Spleen (tissue), 11 donors: Measurements from ENCODE around the gene THBS4. TPM values are rescaled to one million over a fixed set of nuclear protein-coding genes. Genes with fewer than 3 reads are reported as not detected.

ENCODE experiments used
- DNase-seq: peaks from one replicate; pipeline ENCODE4 v3.0.0-alpha.2; 2020
- H3K27ac ChIP-seq, 8 donors: fragments of 200-600 bp; sonication (generic) in 7 of 8; 1 replicate in 4 of 8; 2 replicates in 4 of 8; pipeline versions ENCODE4 v1.5.0 to v1.8.0; 2016 to 2021; ENCODE audit warnings: inconsistent platforms in 4 of 8, mild to moderate bottlenecking in 4 of 8, moderate library complexity in 1 of 8
- H3K27me3 ChIP-seq, 7 donors: fragments of 200-600 bp; sonication (generic) in 6 of 7; replicated peaks in 1 of 7; 1 replicate in 4 of 7; 2 replicates in 3 of 7; pipeline versions ENCODE4 v1.5.0 to v1.8.0; 2016 to 2021; ENCODE audit warnings: inconsistent platforms in 3 of 7, mild to moderate bottlenecking in 1 of 7
- H3K36me3 ChIP-seq, 6 donors: fragments of 200-600 bp; sonication (generic) in 5 of 6; 1 replicate in 4 of 6; 2 replicates in 2 of 6; pipeline versions ENCODE4 v1.5.0 to v1.8.0; 2016 to 2021; ENCODE audit warnings: inconsistent platforms in 2 of 6
- H3K4me1 ChIP-seq, 6 donors: fragments of 200-600 bp; sonication (generic) in 5 of 6; 1 replicate in 3 of 6; 2 replicates in 3 of 6; pipeline versions ENCODE4 v1.5.0 to v1.8.0; 2016 to 2021; ENCODE audit warnings: inconsistent platforms in 3 of 6
- H3K4me3 ChIP-seq, 8 donors: fragments of 200-600 bp; sonication (generic) in 7 of 8; 1 replicate in 4 of 8; 2 replicates in 4 of 8; pipeline versions ENCODE4 v1.5.0 to v1.8.0; 2016 to 2021; ENCODE audit warnings: inconsistent platforms in 4 of 8, mild to moderate bottlenecking in 4 of 8, moderate library complexity in 2 of 8
- H3K9me3 ChIP-seq, 8 donors: fragments of 200-600 bp; sonication (generic) in 7 of 8; 1 replicate in 4 of 8; 2 replicates in 4 of 8; pipeline versions ENCODE4 v1.5.0 to v1.8.0; 2016 to 2021; ENCODE audit warnings: inconsistent platforms in 4 of 8
- CTCF ChIP-seq, 11 experiments: fragments of 200-600 bp in 7 of 11; fragments of 450-650 bp in 4 of 11; sonication (generic) in 4 of 11; IDR thresholded peaks in 8 of 11; conservative IDR thresholded peaks in 3 of 11; 1 replicate in 7 of 11; 2 replicates in 4 of 11; pipeline versions ENCODE4 v1.4.0 to v1.8.0; 2016 to 2021; ENCODE audit warnings: antibody characterized with exemption in 11 of 11, inconsistent platforms in 4 of 11, mild to moderate bottlenecking in 1 of 11
- POLR2A ChIP-seq, 3 donors: fragments of 450-650 bp; IDR thresholded peaks; one replicate each; pipeline ENCODE4 v1.5.1; 2017; ENCODE audit warnings: antibody characterized with exemption in 3 of 3, mild to moderate bottlenecking in 1 of 3
- POLR2AphosphoS5 ChIP-seq, 3 donors: sonication (generic); formaldehyde crosslinking; IDR thresholded peaks; one replicate each; pipeline ENCODE4 v1.5.1; 2017; ENCODE audit warnings: antibody characterized with exemption in 3 of 3
- WGBS, 5 donors: extraction: QIAGEN DNeasy Blood & Tissue Kit in 3 of 5; methylation state at CpG; one replicate each; pipeline versions ENCODE4 v1.1.5 to v1.1.7; 2013 to 2018; 5-methylcytosine and 5-hydroxymethylcytosine counted together
- intact Hi-C: fragments of 100-400 bp; cut with DNase I; formaldehyde crosslinking; loops from one replicate; pipeline ENCODE4 v1.15.0; 2023; ENCODE audit warnings: low total_unique reads
- polyA plus RNA-seq, 3 donors: library from polyadenylated mRNA; stranded (reverse); fragments of 200-250 nt; gene quantifications; one replicate each; pipeline ENCODE4 v1.2.1, GENCODE V29; 2013
- total RNA-seq, 7 donors: library from RNA; depleted of rRNA in 3 of 7; stranded (reverse); fragments of >200 nt in 3 of 7; fragmentation: NEBNext Ultra II Directional in 4 of 7; extraction: Animal tissue kit (Norgen Biotek cat#: 25700) in 4 of 7; gene quantifications; one replicate each; pipeline versions ENCODE4 v1.1.0 to v1.2.1, GENCODE V29; 2016 to 2021
- donor health status: healthy with polysubstance abuse.
- donor health status: DM: no; HTN: no; CAD: no; lungs with moderate emphysema.
- donor health status: DM: no; HTN: no; CAD: no.
- donor health status: Bipolar disorder and iron deficiency.
- donor health status: healthy.
- donor health status: DM: no; HTN: no; CAD: no.
- donor health status: DM: yes; HTN: yes; CAD: no.

The THBS4 gene
- total and polyA plus RNA-seq, 10 donors, result 0.34 to 1.1 (median 0.68) TPM

DNA sequence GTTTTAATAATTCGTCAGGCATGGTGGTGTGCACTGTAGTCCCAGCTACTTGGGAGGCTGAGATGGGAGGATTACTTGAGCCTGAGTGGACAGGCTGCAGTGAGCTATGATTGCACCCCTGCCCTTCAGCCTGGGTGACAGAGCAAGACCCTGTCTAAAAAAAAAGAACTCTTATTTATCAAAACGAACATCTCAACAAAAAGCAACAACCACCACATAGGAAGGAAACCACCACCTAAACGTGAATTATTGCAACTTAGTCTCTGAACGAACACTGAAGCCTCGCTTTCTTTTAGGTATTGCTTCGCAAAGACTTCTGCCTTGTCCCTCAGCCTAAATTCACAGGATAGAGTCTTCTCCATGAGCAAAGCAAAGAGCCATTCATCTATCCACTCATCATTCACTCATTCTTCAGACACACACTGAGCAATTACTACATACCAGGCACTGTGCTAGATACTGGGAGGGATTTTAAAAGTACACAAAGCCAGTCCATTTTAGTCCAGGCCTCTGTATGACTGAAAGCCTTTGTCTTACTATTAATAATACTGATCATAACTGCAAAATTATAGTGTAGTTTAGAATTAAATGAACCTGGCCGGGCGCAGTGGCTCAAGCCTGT is 57.4 kb downstream of the THBS4 start:
- 60 to 79% (median 68%) methylated on average over 8 of the region's 8 CpGs for WGBS, 5 donors
- Histone ChIP-seq H3K36me3 (no peaks in the 10 kb centered on the region), H3K9me3 (no peaks in the 10 kb centered on the region), H3K4me3 (no peak overlapping the region), H3K27ac (no peak overlapping the region), H3K27me3 (no peaks in the 10 kb centered on the region), H3K4me1 (peaks cover 0 to 13% (median 0%) of the 10 kb centered on the region in 6 donors)
- intact Hi-C loops, result loop anchor here (2.0 kb wide), 1 partner anchor 216 kb away; no protein-coding TSS in a partner anchor
- TF ChIP-seq CTCF (IDR thresholded peaks at IDR 0.05 in 8 of 11, conservative IDR thresholded peaks at IDR 0.05 in 3 of 11), result no peak
- TF ChIP-seq POLR2A (IDR thresholded peaks at IDR 0.05), result no peak
- no peak for TF ChIP-seq POLR2AphosphoS5 (IDR thresholded peaks at IDR 0.05)
- no peak for DNase-seq

- no peak for DNase-seq
- H3K4me1 ChIP-seq, result peaks cover 0 to 13% (median 0%) of the 10 kb centered on the region in 6 donors
- no peak overlapping the region for H3K27ac ChIP-seq
- WGBS, 5 donors, result 64 to 92% (median 81%) methylated on average over 6 to 8 of the region's 8 CpGs
- intact Hi-C loops, result loop anchor here (2.0 kb wide), 1 partner anchor 215 kb away; no protein-coding TSS in a partner anchor
- no peak for TF ChIP-seq CTCF (IDR thresholded peaks at IDR 0.05 in 8 of 11, conservative IDR thresholded peaks at IDR 0.05 in 3 of 11)
- TF ChIP-seq POLR2A (IDR thresholded peaks at IDR 0.05), result no peak
- no peak for TF ChIP-seq POLR2AphosphoS5 (IDR thresholded peaks at IDR 0.05)
- H3K27me3 ChIP-seq, result no peaks in the 10 kb centered on the region
- no peaks in the 10 kb centered on the region for H3K36me3 ChIP-seq
- H3K9me3 ChIP-seq, result no peaks in the 10 kb centered on the region
- H3K4me3 ChIP-seq, result no peak overlapping the region
Observed at GRCh38 chr5:80093796-80094195, 58.6 kb downstream of the THBS4 start.

DNA sequence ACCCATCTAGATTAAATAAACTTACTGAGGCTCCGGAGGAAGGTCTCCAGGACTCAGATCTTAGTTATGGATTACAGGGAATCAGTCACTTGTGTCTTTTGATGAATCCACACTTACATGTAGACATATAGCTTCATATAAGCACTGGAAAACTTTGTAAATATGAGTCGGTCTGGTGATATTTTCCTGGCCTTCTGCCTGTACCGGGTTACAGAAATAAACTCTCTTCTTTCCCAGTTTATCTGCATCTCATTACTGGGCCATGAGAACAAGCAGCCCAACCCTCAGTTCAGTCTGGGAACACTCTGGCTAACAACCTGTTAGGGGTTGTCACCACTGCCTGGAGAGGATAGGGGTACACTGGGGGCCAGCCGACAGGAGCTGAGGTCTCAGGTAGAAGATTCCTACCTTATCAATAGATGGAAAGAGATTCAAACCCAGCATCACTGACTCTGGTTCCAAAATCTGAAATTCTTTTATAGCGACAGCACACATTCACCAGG is 59.1 kb downstream of the THBS4 start:
- Histone ChIP-seq H3K27ac (no peak overlapping the region), H3K4me1 (peaks cover 0 to 13% (median 0%) of the 10 kb centered on the region in 6 donors), H3K9me3 (no peaks in the 10 kb centered on the region), H3K36me3 (no peaks in the 10 kb centered on the region), H3K27me3 (no peaks in the 10 kb centered on the region), H3K4me3 (no peak overlapping the region)
- TF ChIP-seq POLR2AphosphoS5 (IDR thresholded peaks at IDR 0.05), result no peak
- intact Hi-C loops, result no loop called here
- WGBS, 5 donors, result 84 to 92% (median 89%) methylated on average over 5 of the region's 5 CpGs
- DNase-seq, result no peak

DNA sequence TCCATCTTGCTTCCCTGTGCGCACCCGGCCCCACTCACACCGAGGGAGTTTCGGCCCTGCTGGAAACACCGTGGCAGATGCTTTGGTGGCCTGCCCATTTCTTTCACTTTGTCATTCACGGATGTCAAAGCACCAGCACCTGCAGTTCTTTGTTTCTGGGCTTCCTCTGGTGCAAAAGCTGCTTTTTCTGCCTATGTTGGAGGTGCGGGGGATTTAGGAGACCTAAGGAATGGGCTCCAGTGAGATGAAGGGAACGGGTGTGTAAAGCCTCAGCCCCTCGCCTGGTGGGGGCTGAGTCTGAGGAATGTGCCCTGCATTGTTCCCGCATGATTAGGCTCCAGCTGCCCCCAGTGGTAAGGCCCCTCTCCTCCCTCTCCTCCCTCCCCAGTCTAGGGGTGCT is 62.3 kb downstream of the THBS4 start:
- Histone ChIP-seq H3K4me3 (no peak overlapping the region), H3K27ac (no peak overlapping the region), H3K36me3 (no peaks in the 10 kb centered on the region), H3K27me3 (no peaks in the 10 kb centered on the region), H3K9me3 (no peaks in the 10 kb centered on the region), H3K4me1 (peaks cover 0 to 2% (median 0%) of the 10 kb centered on the region in 6 donors)
- DNase-seq, result no peak
- intact Hi-C loops, result no loop called here
- TF ChIP-seq CTCF (IDR thresholded peaks at IDR 0.05 in 8 of 11, conservative IDR thresholded peaks at IDR 0.05 in 3 of 11) (no peak), POLR2AphosphoS5 (IDR thresholded peaks at IDR 0.05) (no peak), POLR2A (IDR thresholded peaks at IDR 0.05) (no peak)
- WGBS, 5 donors, result 89 to 95% (median 91%) methylated on average over 10 of the region's 10 CpGs
